ENCODE data around the gene PACRG.

The PACRG gene

GRCh38 chr6:163255265-163255664, 527.5 kb downstream of the PACRG start:
- DNase-seq: no peak

GRCh38 chr6:163259689-163260088, 531.9 kb downstream of the PACRG start:
- DNase-seq: no peak

- DNase-seq: no peak
These were observed 532.5 kb downstream of the PACRG start for GRCh38 chr6:163260111-163260895.

- DNase-seq: no peak
These were observed 533.1 kb downstream of the PACRG start for GRCh38 chr6:163260911-163261310.

GRCh38 chr6:163261361-163261760, 533.6 kb downstream of the PACRG start:
- no peak for DNase-seq

- no peak for DNase-seq
These were observed 534.3 kb downstream of the PACRG start for GRCh38 chr6:163262080-163262479.

GRCh38 chr6:163263196-163263595, 535.4 kb downstream of the PACRG start:
- no peak for DNase-seq

- DNase-seq: no peak
These were observed 536.4 kb downstream of the PACRG start for GRCh38 chr6:163263998-163264661.

GRCh38 chr6:163264662-163265035, 536.9 kb downstream of the PACRG start:
- DNase-seq: no peak

GRCh38 chr6:163281634-163282033, 553.9 kb downstream of the PACRG start:
- no peak for DNase-seq

- DNase-seq: no peak
These were observed 554.9 kb downstream of the PACRG start for GRCh38 chr6:163282672-163283071.

- no peak for DNase-seq
These were observed 556.4 kb downstream of the PACRG start for GRCh38 chr6:163284151-163284550.

- no peak for DNase-seq
These were observed 557.9 kb downstream of the PACRG start for GRCh38 chr6:163285691-163286090.

- DNase-seq: no peak
These were observed 559.9 kb downstream of the PACRG start for GRCh38 chr6:163287626-163288025.

GRCh38 chr6:163288066-163288465, 560.3 kb downstream of the PACRG start:
- no peak for DNase-seq

- DNase-seq: no peak
These were observed 561.1 kb downstream of the PACRG start for GRCh38 chr6:163288915-163289314.

- DNase-seq: no peak
These were observed 561.7 kb downstream of the PACRG start for GRCh38 chr6:163289447-163289846.

GRCh38 chr6:163290545-163291274, 562.9 kb downstream of the PACRG start:
- DNase-seq: no peak

GRCh38 chr6:163291622-163292021, 563.8 kb downstream of the PACRG start:
- DNase-seq: no peak

- no peak for DNase-seq
These were observed 565.5 kb downstream of the PACRG start for GRCh38 chr6:163293286-163293685.

- DNase-seq: no peak
These were observed 567.0 kb downstream of the PACRG start for GRCh38 chr6:163294734-163295133.

GRCh38 chr6:163296835-163297519, 569.2 kb downstream of the PACRG start:
- DNase-seq: no peak

Data from NCI-H446 (cell line).